Muscle layer of duodenum (tissue), 2 donors: ENCODE measurements around the gene OR5AN1.

Experiments used
- H3K27ac ChIP-seq: one replicate; pipeline ENCODE4 v1.7.0; 2013; ENCODE audit warnings: mild to moderate bottlenecking, low read length
- H3K27me3 ChIP-seq: one replicate; pipeline ENCODE4 v1.7.0; 2013; ENCODE audit warnings: low read depth, mild to moderate bottlenecking, control low read depth, low read length
- H3K36me3 ChIP-seq, 2 donors: one replicate each; pipeline ENCODE4 v1.7.0; 2013; ENCODE audit warnings: low read length in 2 of 2, control low read depth in 1 of 2, mild to moderate bottlenecking in 1 of 2; ENCODE audit not compliant: insufficient read depth in 2 of 2, control insufficient read depth in 1 of 2
- H3K4me1 ChIP-seq, 2 donors: one replicate each; pipeline ENCODE4 v1.7.0; 2013; ENCODE audit warnings: low read length in 2 of 2, mild to moderate bottlenecking in 2 of 2, control low read depth in 1 of 2, moderate library complexity in 1 of 2; ENCODE audit not compliant: insufficient read depth in 2 of 2, control insufficient read depth in 1 of 2
- H3K4me3 ChIP-seq, 2 donors: one replicate each; pipeline ENCODE4 v1.7.0; 2013; ENCODE audit warnings: low read length in 2 of 2, low read depth in 1 of 2, mild to moderate bottlenecking in 1 of 2
- H3K9me3 ChIP-seq, 2 donors: one replicate each; pipeline ENCODE4 v1.7.0; 2013; ENCODE audit warnings: low read length in 2 of 2, control low read depth in 1 of 2, mild to moderate bottlenecking in 1 of 2; ENCODE audit not compliant: control insufficient read depth in 1 of 2
- donor health status: healthy.

OR5AN1 gene

DNA sequence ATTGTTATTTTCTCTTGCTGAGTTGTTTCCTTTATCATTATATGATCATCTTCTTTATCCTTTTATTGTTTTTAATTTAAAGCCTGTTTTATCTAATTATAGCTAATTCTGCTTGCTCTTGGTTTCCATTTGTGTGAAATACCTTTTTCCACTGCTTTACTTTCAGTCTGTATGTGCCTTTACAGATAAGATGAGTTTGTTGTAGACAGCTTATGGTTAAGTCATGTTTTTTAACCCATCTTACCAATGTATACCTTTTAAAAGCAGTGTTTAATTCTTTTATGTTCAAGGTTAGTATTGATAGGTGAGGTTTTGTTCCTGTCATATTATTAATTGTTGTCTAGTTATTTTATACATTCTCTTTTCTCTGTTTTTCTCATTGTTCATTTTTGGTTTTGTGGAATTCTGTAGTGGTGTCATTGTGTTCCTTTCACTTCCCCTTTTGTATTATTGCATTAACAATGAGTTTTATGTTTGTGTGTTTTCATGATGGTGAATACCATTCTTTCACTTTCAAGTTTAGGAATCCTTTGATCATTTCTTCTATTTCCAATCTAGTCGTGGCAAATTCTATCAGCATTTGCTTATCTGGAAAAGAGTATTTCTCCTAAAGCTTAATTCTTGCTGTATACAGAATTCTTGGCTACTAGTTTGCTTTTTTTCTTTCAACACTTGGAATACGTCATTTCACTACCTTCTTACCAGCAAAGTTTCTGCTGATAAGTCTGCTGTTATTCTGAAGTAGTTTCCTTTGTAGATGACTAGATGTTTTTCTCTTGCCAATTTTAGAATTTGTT is 21.8 kb downstream of the OR5AN1 start:
- peaks cover 0 to 8% of the 10 kb centered on the region in 2 donors for H3K9me3 ChIP-seq
- no peaks in the 10 kb centered on the region for H3K36me3 ChIP-seq
- no peak overlapping the region for H3K27ac ChIP-seq
- no peaks in the 10 kb centered on the region for H3K27me3 ChIP-seq
- no peaks in the 10 kb centered on the region for H3K4me1 ChIP-seq
- no peak overlapping the region for H3K4me3 ChIP-seq

GRCh38 chr11:59394186-59394585 is 35.5 kb downstream of the OR5AN1 start:
- no peak overlapping the region for H3K4me3 ChIP-seq
- no peaks in the 10 kb centered on the region for H3K9me3 ChIP-seq
- H3K27me3 ChIP-seq: no peaks in the 10 kb centered on the region
- H3K27ac ChIP-seq: no peak overlapping the region
- no peaks in the 10 kb centered on the region for H3K4me1 ChIP-seq
- H3K36me3 ChIP-seq: no peaks in the 10 kb centered on the region

- no peak overlapping the region for H3K27ac ChIP-seq
- no peak overlapping the region for H3K4me3 ChIP-seq
- H3K9me3 ChIP-seq: no peaks in the 10 kb centered on the region
- no peaks in the 10 kb centered on the region for H3K36me3 ChIP-seq
- no peaks in the 10 kb centered on the region for H3K4me1 ChIP-seq
- H3K27me3 ChIP-seq: no peaks in the 10 kb centered on the region
These were observed 42.0 kb downstream of the OR5AN1 start for GRCh38 chr11:59400461-59401261.

DNA sequence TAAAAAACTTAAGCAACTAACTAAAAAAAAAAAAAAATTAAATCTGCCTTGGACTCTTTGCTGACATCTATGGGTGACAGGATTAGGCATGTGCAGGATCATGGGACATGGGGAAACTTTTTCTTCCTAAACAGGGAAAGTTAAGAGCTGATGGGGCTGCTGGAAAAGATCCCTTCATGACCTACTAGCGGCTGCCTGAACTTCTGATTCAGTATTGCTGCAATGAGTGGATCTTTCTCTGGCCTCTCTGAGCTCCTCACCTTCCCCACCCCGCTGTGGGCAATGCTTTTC is 42.5 kb downstream of the OR5AN1 start:
- Histone ChIP-seq H3K27ac (no peak overlapping the region), H3K4me3 (no peak overlapping the region), H3K36me3 (no peaks in the 10 kb centered on the region), H3K9me3 (no peaks in the 10 kb centered on the region), H3K4me1 (no peaks in the 10 kb centered on the region), H3K27me3 (no peaks in the 10 kb centered on the region)

DNA sequence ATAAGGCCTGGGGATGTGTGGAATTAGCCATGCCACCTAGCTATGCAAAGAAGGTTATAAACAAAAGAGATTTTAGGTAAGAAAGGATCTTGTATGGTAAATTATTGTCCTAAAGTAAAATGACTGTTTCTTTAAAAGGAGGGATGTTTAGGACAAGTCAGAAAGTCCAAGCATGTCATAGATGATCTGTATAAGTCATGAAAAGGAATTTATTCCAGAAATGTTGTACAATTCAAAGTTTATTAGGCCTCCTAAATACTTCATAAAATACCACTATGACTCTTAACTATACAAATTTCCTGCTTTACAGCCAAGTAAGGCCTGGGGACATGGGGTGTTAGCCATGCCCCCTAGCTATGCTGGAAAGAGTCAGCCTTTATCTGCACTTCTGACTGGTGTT is 44.9 kb downstream of the OR5AN1 start:
- H3K36me3 ChIP-seq: no peaks in the 10 kb centered on the region
- H3K27ac ChIP-seq: no peak overlapping the region
- H3K4me3 ChIP-seq: no peak overlapping the region
- no peaks in the 10 kb centered on the region for H3K27me3 ChIP-seq
- H3K9me3 ChIP-seq: no peaks in the 10 kb centered on the region
- H3K4me1 ChIP-seq: no peaks in the 10 kb centered on the region

- no peaks in the 10 kb centered on the region for H3K27me3 ChIP-seq
- H3K36me3 ChIP-seq: no peaks in the 10 kb centered on the region
- no peaks in the 10 kb centered on the region for H3K9me3 ChIP-seq
- H3K4me1 ChIP-seq: no peaks in the 10 kb centered on the region
- H3K4me3 ChIP-seq: no peak overlapping the region
- H3K27ac ChIP-seq: no peak overlapping the region
These were observed 55.0 kb downstream of the OR5AN1 start for GRCh38 chr11:59413646-59414045.

- H3K27me3 ChIP-seq: no peaks in the 10 kb centered on the region
- H3K27ac ChIP-seq: no peak overlapping the region
- no peaks in the 10 kb centered on the region for H3K4me1 ChIP-seq
- H3K4me3 ChIP-seq: no peak overlapping the region
- H3K36me3 ChIP-seq: no peaks in the 10 kb centered on the region
- no peaks in the 10 kb centered on the region for H3K9me3 ChIP-seq
These were observed 56.4 kb downstream of the OR5AN1 start for GRCh38 chr11:59415111-59415510.

GRCh38 chr11:59416613-59417012 is 57.9 kb downstream of the OR5AN1 start:
- Histone ChIP-seq H3K36me3 (no peaks in the 10 kb centered on the region), H3K27ac (no peak overlapping the region), H3K4me1 (no peaks in the 10 kb centered on the region), H3K4me3 (no peak overlapping the region), H3K27me3 (no peaks in the 10 kb centered on the region), H3K9me3 (no peaks in the 10 kb centered on the region)

DNA sequence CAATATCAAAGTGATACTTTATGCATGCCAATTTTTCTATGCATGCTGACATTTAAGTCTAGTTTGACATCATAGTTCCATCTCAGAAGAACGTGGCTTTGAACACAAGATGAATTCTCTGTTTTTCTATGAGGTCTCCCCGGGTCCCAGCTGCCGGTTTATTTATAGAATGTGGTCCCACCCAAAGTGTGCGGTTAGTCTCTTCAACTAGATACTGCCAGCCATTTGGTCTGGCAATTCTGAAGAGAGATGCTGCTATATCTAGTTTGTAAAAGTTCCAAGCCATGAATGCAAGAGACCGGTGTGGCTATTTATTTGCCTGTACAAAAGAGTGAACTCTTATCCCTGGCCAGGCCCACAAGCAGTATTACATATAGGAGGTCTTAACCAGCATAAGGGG is 58.3 kb downstream of the OR5AN1 start:
- Histone ChIP-seq H3K4me1 (no peaks in the 10 kb centered on the region), H3K9me3 (no peaks in the 10 kb centered on the region), H3K27me3 (no peaks in the 10 kb centered on the region), H3K36me3 (no peaks in the 10 kb centered on the region), H3K27ac (no peak overlapping the region), H3K4me3 (no peak overlapping the region)

DNA sequence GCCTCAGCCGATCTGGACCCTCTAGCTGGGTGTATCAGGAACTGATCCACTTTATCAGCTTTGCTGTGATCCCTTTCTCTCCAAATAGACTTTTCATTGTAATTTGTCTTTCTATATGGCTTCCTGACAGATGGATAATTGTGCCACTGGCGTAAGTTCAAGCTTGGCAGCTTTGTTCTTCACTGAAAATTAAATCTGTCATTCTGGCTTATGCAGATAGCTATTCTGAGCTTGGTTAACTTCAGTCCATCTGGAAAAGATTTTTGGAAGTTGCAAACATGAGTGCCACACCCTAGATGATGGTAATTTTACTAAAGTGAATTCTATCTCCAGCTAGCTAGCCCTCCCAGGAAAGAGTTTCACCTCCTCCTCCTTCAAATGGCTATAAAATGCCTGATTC is 59.5 kb downstream of the OR5AN1 start:
- H3K4me3 ChIP-seq: no peak overlapping the region
- no peaks in the 10 kb centered on the region for H3K27me3 ChIP-seq
- no peaks in the 10 kb centered on the region for H3K9me3 ChIP-seq
- no peaks in the 10 kb centered on the region for H3K36me3 ChIP-seq
- no peak overlapping the region for H3K27ac ChIP-seq
- H3K4me1 ChIP-seq: no peaks in the 10 kb centered on the region
